ENCODE results near the gene FCHSD2.
A peak's percentile ranks its signal among the peaks of the same experiment; 100 is the strongest.
"Not testable (repeated sequence)": the region's sequence is repeated elsewhere in the genome, so short reads cannot be mapped to it uniquely, and the experiment has no call there.

Gene FCHSD2

GRCh38 chr11:72802822-72803221 is 339.3 kb downstream of the FCHSD2 start:
- DNase-seq (ENCODE audit: extremely low read depth, low read depth) = no peak
- no peak for TF ChIP-seq CTCF (IDR thresholded peaks at IDR 0.05; ENCODE audit: low read depth, low read length)

GRCh38 chr11:72799441-72799840 is 342.7 kb downstream of the FCHSD2 start:
- TF ChIP-seq CTCF (IDR thresholded peaks at IDR 0.05; ENCODE audit: low read depth, low read length) = no peak
- no peak for DNase-seq (ENCODE audit: extremely low read depth, low read depth)

DNA sequence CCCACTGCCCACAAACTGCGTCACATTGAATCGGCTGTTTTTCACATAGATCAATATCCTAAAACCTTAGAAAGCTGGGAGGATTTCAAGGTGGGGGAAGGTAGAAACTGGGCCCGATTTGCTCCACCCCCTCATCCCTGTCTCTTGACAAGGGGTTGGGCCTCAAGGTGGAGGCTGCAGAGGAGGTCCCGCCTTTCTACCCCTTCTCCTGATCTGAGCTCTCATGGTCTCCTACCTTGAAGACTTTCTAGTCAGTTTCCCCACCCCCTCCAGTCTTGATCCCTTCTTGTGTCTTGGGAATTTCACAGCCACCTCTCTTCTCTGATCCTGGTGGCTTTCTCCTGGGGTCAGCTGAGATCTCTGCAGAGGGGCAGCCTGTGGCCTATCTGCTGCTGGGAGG is 343.8 kb downstream of the FCHSD2 start:
- no peak for DNase-seq (ENCODE audit: extremely low read depth, low read depth)
- no peak for TF ChIP-seq CTCF (IDR thresholded peaks at IDR 0.05; ENCODE audit: low read depth, low read length)

GRCh38 chr11:72793425-72794367 is 348.4 kb downstream of the FCHSD2 start, which contains the start of gene STARD10:
Gene STARD10, minus strand, starts transcription at chr11:72794047. Its CDS starts 12,866 bp downstream, at chr11:72781181.
- peak; percentile 98 for TF ChIP-seq CTCF (IDR thresholded peaks at IDR 0.05; ENCODE audit: low read depth, low read length)
- peak; percentile 85 for DNase-seq (ENCODE audit: extremely low read depth, low read depth)

GRCh38 chr11:72793076-72793424 is 349.1 kb downstream of the FCHSD2 start:
- TF ChIP-seq CTCF (IDR thresholded peaks at IDR 0.05; ENCODE audit: low read depth, low read length) = no peak

GRCh38 chr11:72792437-72793021 is 349.6 kb downstream of the FCHSD2 start:
- no peak for TF ChIP-seq CTCF (IDR thresholded peaks at IDR 0.05; ENCODE audit: low read depth, low read length)
- DNase-seq (ENCODE audit: extremely low read depth, low read depth) = no peak

More at GRCh38 chr11:72793076-72793424, 349.1 kb downstream of the FCHSD2 start:
- no peak for DNase-seq (ENCODE audit: extremely low read depth, low read depth)

DNA sequence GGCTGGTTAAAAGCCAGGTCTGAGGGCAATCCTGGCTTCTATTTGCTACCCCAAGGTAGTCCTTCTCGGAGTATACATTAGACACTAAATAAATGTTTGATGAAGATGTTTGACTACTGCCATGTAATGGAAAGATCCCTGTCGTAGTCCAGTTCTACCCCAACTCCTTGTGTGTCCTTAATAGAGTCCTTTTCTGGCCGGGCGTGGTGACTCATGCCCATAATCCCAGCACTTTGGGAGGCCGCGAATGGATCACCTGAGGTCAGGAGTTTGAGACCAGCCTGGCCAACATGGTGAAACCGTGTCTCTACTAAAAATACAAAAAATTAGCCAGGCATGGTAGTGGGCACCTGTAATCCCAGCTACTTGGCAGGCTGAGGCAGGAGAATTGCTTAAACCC is 350.9 kb downstream of the FCHSD2 start:
- DNase-seq (ENCODE audit: extremely low read depth, low read depth) = not testable (repeated sequence)

All from AG09319 (cell line).